Parathyroid adenoma (tissue), 2 donors: Measurements from ENCODE around the gene CDC42BPG.

Experiments used
- H2AFZ ChIP-seq: fragments of 300-600 bp; sonication (generic); one replicate; pipeline ENCODE4 v1.7.0; 2017; ENCODE audit warnings: antibody characterized with exemption, mild to moderate bottlenecking
- H3K27ac ChIP-seq: fragments of 300-600 bp; sonication (generic); one replicate; pipeline ENCODE4 v1.7.0; 2017
- H3K27me3 ChIP-seq: fragments of 300-600 bp; sonication (generic); one replicate; pipeline ENCODE4 v1.7.0; 2017; ENCODE audit warnings: low read length; ENCODE audit not compliant: control insufficient read depth, insufficient read depth
- H3K36me3 ChIP-seq: fragments of 300-600 bp; sonication (generic); one replicate; pipeline ENCODE4 v1.7.0; 2017; ENCODE audit warnings: low read length; ENCODE audit not compliant: control insufficient read depth, insufficient read depth
- H3K4me1 ChIP-seq: fragments of 300-600 bp; sonication (generic); one replicate; pipeline ENCODE4 v1.7.0; 2017; ENCODE audit warnings: control low read depth
- H3K4me2 ChIP-seq: fragments of 300-600 bp; sonication (generic); one replicate; pipeline ENCODE4 v1.7.0; 2017; ENCODE audit warnings: low read length
- H3K4me3 ChIP-seq: fragments of 300-600 bp; sonication (generic); one replicate; pipeline ENCODE4 v1.7.0; 2017; ENCODE audit warnings: low read depth, low read length
- H3K79me2 ChIP-seq: fragments of 300-600 bp; sonication (generic); one replicate; pipeline ENCODE4 v1.7.0; 2017; ENCODE audit warnings: control low read depth
- H3K9ac ChIP-seq: fragments of 300-600 bp; sonication (generic); one replicate; pipeline ENCODE4 v1.7.0; 2017; ENCODE audit warnings: mild to moderate bottlenecking
- H3K9me3 ChIP-seq: fragments of 300-600 bp; sonication (generic); one replicate; pipeline ENCODE4 v1.7.0; 2017; ENCODE audit warnings: low read length; ENCODE audit not compliant: control insufficient read depth
- TF ChIP-seq, protein P1 (sequence below): fragments of 300-600 bp; sonication (generic); IDR thresholded peaks from one replicate; pipeline ENCODE4 v1.7.0; 2017; ENCODE audit warnings: antibody characterized with exemption, mild to moderate bottlenecking
- donor health status: primary hyperparathyroidism.

Gene CDC42BPG

DNA sequence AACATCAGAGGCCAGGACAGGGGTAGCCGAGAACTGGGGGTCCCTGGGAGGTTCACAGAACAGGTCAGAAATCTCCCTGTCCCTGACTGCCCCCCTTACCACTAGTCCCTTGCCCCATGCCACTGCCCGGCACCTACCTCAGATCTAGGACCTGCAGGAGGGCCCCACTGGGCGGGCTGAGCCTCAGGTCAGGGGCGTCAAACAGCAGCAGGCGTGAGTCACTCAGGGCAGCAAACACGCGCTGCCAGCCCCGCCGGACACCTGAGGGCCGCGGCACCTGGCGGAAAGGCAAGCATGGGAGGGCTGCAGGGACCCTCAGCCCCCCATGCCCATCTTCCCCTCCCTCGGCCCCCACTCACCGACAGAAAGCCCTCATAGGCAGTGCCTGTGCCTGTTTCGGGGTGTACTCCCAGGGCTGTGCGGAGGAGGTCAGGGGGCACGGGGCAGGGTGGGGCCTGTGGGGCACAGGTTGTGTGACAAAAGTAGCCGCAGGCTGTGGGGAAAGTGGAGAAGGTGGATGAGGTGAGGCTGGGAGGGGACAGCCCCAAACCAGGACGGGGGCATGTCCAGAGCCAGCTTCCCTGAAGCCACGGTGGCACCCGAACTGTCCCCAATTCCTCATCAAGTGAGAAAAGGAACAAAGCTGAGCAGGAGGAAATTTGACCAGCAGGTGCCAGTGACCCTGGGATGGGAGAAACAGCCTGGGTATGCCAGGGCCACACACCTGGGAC, 11.8 kb downstream of the CDC42BPG start:
- Histone ChIP-seq H3K27ac (no peak overlapping the region), H3K4me1 (no peaks in the 10 kb centered on the region), H3K4me2 (no peak overlapping the region), H3K36me3 (no peaks in the 10 kb centered on the region), H3K27me3 (no peaks in the 10 kb centered on the region), H3K79me2 (no peaks in the 10 kb centered on the region), H3K9me3 (no peaks in the 10 kb centered on the region), H3K9ac (no peak overlapping the region), H3K4me3 (no peak overlapping the region), H2AFZ (no peak overlapping the region)
- TF ChIP-seq, protein P1, sequence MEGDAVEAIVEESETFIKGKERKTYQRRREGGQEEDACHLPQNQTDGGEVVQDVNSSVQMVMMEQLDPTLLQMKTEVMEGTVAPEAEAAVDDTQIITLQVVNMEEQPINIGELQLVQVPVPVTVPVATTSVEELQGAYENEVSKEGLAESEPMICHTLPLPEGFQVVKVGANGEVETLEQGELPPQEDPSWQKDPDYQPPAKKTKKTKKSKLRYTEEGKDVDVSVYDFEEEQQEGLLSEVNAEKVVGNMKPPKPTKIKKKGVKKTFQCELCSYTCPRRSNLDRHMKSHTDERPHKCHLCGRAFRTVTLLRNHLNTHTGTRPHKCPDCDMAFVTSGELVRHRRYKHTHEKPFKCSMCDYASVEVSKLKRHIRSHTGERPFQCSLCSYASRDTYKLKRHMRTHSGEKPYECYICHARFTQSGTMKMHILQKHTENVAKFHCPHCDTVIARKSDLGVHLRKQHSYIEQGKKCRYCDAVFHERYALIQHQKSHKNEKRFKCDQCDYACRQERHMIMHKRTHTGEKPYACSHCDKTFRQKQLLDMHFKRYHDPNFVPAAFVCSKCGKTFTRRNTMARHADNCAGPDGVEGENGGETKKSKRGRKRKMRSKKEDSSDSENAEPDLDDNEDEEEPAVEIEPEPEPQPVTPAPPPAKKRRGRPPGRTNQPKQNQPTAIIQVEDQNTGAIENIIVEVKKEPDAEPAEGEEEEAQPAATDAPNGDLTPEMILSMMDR: no peak

DNA sequence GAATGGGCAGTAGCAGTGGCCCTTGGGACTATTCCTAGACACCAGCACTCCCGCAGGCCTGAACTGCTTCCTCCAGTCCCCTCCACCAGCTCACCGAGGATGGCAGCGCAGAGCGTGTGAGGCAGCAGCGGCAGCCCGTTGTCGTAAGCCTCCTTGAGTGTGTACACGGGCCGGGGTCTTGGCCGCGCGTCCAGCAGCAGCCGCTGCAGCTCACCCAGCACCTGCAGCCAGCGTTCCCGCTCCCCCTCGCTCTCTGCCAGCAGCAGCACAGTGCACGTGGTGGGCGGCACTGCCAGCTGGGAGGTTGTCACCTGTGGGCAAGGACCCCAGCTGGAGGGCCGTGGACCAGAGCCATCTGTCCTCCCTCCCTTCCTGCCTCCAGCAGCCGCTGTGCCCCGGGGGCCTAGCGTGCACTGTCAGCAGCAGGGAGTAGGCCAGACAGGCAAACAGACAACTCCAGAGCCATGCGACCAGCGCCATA, 13.0 kb downstream of the CDC42BPG start:
- Histone ChIP-seq H3K9me3 (no peaks in the 10 kb centered on the region), H3K27ac (no peak overlapping the region), H2AFZ (no peak overlapping the region), H3K4me3 (no peak overlapping the region), H3K27me3 (no peaks in the 10 kb centered on the region), H3K79me2 (no peaks in the 10 kb centered on the region), H3K36me3 (no peaks in the 10 kb centered on the region), H3K9ac (no peak overlapping the region), H3K4me2 (no peak overlapping the region), H3K4me1 (no peaks in the 10 kb centered on the region)
- TF ChIP-seq, protein P1: no peak

DNA sequence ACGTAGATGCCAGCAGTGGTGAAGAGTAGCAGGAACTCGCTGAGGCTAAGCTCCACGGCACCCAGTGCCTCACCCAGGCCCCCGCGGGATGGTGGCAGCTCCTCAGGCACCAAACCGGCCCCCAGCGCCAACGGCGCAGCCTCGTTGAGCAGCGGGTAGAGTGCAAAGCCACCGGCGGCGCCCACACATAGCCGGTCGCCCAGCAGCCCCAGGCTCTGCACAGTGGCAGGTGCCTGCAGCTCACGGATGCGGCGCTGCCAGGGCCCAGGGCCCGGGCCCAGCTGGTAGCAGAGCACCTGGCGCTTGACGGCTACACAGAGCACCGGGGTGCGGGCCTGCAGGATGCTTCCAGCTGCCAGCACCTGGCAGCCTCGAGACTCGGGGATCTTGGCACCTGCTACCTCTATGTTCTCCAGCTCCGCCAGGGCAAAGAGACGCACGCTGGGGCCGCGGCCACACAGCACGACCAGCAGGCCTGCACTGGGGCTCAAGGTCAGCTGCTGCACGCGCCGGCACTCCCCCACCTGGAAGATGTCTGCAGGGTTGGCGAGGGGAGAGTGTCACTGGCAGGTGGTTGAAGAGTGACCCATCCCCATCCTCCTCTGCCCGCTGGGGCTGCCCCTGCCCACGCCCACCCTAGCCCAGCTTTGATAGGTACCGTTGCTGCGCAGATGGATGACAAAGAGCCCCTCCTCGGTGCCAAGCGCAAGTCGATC, 14.8 kb downstream of the CDC42BPG start:
- no peak overlapping the region for H3K9ac ChIP-seq
- no peaks in the 10 kb centered on the region for H3K27me3 ChIP-seq
- no peaks in the 10 kb centered on the region for H3K4me1 ChIP-seq
- H3K9me3 ChIP-seq: no peaks in the 10 kb centered on the region
- H3K4me3 ChIP-seq: no peak overlapping the region
- H3K4me2 ChIP-seq: no peak overlapping the region
- H3K79me2 ChIP-seq: no peaks in the 10 kb centered on the region
- no peak overlapping the region for H2AFZ ChIP-seq
- no peaks in the 10 kb centered on the region for H3K36me3 ChIP-seq
- TF ChIP-seq, protein P1: no peak
- H3K27ac ChIP-seq: no peak overlapping the region

DNA sequence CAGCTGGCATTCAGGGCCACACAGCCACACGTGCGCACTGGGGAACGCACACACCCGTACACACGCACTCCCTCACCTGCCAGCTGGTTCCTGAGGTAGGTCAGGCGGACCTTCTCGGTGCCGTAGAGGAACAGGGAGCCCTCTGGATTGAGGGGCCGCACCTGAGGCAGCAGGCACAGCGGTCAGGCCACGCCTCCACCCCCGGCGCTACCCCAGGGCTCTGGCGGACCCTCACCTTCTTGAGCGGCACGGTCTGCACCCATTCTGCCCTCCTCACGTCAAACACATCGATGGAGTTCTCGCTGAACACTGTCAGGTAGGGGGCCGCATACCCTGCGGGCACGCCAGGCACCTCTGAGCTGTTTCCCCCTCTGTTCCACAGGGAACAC, 17.0 kb downstream of the CDC42BPG start:
- Histone ChIP-seq H3K9ac (no peak overlapping the region), H3K79me2 (no peaks in the 10 kb centered on the region), H3K4me1 (no peaks in the 10 kb centered on the region), H3K4me2 (no peak overlapping the region), H2AFZ (no peak overlapping the region), H3K9me3 (no peaks in the 10 kb centered on the region), H3K27ac (no peak overlapping the region), H3K36me3 (no peaks in the 10 kb centered on the region), H3K4me3 (no peak overlapping the region), H3K27me3 (no peaks in the 10 kb centered on the region)
- TF ChIP-seq, protein P1: no peak
